ENCODE measurements around the gene TRAF3IP1. TPM values are rescaled to one million over a fixed set of nuclear protein-coding genes. Genes with fewer than 3 reads are reported as not detected.

Gene TRAF3IP1
- total RNA-seq, 1 donor from 2014 or later = 6.0 TPM

DNA sequence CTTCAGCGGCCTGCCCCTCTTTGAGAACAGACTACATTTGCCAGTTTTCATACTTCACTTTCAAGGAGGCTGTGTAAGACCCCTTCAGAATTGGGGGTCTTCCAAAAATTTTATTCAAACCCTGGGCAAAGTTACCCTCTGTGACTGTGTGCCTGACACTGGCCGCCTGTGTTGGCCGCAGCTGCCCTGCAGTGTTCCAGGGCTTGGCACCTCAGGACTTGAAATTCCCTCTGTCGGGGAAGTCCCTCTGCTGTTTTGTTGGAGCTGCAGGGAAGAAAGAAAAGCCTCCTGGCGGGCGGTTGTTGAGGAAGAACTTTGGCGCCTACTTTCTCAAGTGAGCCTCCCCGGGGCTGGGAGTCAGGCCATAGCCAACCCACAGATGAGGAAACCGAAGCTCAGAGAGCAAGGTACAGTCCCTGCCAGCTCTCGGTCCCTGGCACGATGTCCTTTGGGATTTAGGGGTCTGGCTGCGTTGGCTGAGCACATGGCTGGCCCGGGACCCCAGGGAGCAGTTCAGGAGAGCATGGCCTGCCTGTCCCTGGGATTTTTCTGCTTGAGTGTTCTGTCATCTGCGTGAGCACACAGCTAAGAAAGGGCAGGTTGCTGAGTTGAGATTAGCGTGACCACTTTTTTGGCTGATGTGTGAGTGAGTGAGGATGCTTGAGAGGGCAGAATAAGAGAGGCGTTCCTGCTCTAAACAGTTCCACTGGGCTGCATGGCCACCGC lies 88.5 kb downstream of the TRAF3IP1 start:
- no peak for DNase-seq (ENCODE audit: low spot score)

GRCh38 chr2:238409341-238410199 lies 89.3 kb downstream of the TRAF3IP1 start:
- DNase-seq (ENCODE audit: low spot score) = no peak

- no peak for DNase-seq (ENCODE audit: low spot score)
Measured at GRCh38 chr2:238412067-238412767, 91.9 kb downstream of the TRAF3IP1 start.

GRCh38 chr2:238413368-238413767 lies 93.0 kb downstream of the TRAF3IP1 start:
- DNase-seq (ENCODE audit: low spot score) = no peak

GRCh38 chr2:238415036-238415764 lies 94.9 kb downstream of the TRAF3IP1 start:
- DNase-seq (ENCODE audit: low spot score) = no peak

DNA sequence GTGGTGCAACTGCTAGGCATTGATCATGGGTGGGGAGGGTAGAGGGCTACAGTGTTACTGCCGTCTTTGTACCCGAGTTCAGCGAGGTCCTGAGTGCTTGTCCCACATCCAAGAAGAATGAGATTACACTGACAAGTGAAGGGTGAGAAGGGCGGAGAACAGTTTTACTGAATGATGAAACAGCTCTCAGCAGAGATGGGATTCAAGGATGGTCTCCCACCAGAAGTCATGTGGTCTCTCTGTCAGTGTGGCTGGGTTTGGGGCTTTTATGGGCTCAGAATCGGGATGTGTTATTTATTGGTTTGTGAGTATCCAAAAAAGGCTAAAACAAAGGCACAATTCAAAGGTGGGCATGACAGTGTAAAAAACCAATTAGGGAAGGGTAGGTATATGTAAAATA lies 95.6 kb downstream of the TRAF3IP1 start:
- DNase-seq (ENCODE audit: low spot score) = no peak

GRCh38 chr2:238418196-238418998 lies 98.1 kb downstream of the TRAF3IP1 start:
- DNase-seq (ENCODE audit: low spot score) = peak; percentile 16

- DNase-seq (ENCODE audit: low spot score) = no peak
Measured at GRCh38 chr2:238418999-238419546, 98.8 kb downstream of the TRAF3IP1 start.

DNA sequence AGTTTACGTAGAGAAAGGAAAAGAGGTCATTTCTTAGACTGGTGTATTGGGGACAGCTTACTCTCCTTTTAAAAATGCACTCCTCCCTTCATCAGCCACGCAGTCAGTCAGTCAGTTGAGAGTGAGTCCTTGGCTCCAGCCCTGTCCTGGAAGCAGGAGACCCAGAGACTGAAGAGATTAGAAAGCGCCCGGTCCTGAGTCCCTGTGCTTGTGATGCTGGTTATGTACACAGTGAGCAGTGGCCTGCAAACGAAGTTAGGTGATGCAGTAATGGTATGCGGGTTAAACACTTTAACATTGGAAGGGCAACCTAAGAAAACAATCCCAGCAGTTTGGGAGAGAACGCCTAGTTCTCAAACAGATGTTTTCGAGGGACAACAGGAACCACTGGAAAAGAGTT lies 100.1 kb downstream of the TRAF3IP1 start:
- DNase-seq (ENCODE audit: low spot score) = no peak

GRCh38 chr2:238420878-238421694 lies 100.8 kb downstream of the TRAF3IP1 start:
- DNase-seq (ENCODE audit: low spot score) = peak; percentile 43

- DNase-seq (ENCODE audit: low spot score) = no peak
Measured at GRCh38 chr2:238421695-238422035, 101.3 kb downstream of the TRAF3IP1 start.

GRCh38 chr2:238422285-238422684 lies 102.0 kb downstream of the TRAF3IP1 start:
- no peak for DNase-seq (ENCODE audit: low spot score)

GRCh38 chr2:238422940-238423339 lies 102.6 kb downstream of the TRAF3IP1 start:
- DNase-seq (ENCODE audit: low spot score) = no peak

DNA sequence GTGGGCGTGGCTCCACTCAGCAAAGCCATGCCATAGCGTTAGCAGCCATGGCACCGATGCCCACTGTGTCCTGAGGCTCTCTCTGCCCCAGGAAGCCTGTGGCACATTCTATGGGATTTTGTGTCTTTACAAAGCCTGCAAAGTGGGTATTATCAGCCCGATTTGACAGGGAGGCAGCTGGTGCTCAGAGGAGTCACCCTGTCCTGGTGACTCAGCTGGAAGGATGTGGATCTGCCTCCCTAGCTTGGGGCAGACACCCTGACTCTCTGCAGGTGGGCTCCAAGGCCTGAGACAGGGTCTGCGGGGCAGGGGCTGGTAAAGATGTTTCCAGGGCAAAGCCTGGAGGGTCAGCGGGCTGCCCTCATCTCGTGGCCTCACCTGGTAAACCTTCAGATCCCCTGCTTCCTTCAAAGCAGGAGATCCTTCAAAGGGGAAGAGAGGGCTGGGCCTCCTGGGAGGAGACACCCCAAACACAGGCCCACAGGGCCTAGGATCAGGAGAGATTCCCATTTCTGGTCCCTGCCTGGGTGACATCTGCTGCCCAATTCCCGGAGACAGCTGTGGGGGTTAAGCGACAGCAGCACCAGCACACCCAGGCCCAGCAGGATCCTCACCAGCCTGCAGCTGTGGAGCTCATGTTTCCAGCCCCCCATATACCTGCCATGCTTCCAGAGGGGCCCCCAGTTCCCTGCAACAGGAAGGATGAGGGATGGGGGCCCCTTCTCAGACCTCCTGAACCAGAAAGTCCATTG lies 103.4 kb downstream of the TRAF3IP1 start:
- no peak for DNase-seq (ENCODE audit: low spot score)

DNA sequence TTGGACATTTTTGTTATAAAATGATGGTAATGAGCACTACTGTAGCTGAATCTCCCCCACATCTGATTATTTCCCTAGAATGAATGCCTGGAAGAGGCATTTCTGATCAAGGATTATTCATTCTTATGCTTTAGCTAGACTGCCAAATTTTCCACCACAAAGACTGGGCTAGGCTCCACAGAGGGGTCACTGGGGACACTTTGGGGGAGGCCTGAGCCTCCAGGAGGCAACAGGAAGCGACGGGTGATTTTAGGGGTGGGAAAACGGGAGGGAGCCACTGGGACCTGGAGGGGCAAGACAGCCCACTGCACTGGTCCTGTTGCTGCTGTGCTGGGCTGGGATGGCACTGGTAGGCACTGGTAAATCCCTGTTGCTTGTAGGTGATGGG lies 104.0 kb downstream of the TRAF3IP1 start:
- DNase-seq (ENCODE audit: low spot score) = no peak

DNA sequence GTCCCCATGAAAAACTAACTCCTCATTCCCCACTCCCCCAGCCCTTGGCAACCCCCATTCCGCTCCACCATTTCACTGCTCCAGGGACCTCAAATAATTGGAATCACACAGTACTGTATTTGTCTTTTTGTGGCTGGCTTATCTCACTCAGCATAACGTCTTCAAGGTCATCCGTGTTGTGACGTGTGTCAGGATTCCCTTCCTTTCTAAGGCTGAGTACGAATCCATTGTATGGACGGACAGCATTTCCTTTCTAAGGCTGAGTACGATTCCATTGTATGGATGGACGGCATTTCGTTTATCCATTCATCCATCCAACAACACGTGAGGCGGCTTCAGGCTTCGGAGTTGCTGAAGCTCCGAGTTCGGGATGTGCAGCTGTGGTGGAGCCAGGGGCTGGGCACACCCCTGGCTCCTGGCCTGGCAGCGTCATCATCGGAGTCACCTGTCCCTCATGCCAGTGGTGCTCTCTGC lies 105.2 kb downstream of the TRAF3IP1 start:
- no peak for DNase-seq (ENCODE audit: low spot score)

DNA sequence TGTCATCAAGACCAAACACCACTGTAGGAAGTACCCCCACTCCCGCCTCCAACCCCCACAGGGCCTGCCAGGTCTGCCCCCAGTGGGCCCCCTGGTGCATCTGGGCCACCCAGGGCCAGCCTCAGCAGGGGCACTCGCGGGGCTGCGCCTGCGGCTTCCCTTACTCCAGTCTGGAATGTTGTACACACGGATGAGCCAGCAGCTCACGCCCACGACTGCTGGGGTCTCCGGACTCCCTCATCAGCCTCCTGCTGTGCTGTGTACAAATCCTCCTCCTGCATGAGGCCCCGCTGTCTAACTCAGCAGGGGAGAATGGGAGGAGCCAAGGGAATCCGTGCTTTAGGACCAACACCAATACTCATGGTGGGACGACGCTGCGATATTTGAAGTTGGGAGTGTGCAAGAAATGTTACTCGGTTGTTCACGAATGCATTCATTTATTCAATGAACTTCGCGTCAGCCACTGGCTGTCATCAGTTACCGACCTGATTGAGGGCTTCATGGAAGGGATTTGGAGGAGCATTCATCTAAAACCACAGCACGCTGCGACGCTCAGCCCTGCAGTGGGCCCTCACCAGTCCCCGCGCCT lies 105.8 kb downstream of the TRAF3IP1 start:
- peak; percentile 44 for DNase-seq (ENCODE audit: low spot score)
